GM13976 (cell line): Measurements from ENCODE around the gene THYN1.
A peak's percentile ranks its signal among the peaks of the same experiment; 100 is the strongest.

ENCODE experiments used
- DNase-seq: peaks from one replicate; pipeline ENCODE4 v3.0.0; 2012; ENCODE audit warnings: low spot score
- CTCF ChIP-seq: IDR thresholded peaks from 2 replicates; pipeline ENCODE4 v1.5.1; 2012; ENCODE audit warnings: borderline replicate concordance, mild to moderate bottlenecking; ENCODE audit not compliant: insufficient read depth; ENCODE audit errors: extremely low read depth, missing control alignments, control extremely low read depth
- in situ Hi-C: fragments of 300-500 bp; cut with MboI; formaldehyde crosslinking; loops from one replicate; pipeline ENCODE4 v1.12.0; 2022; ENCODE audit warnings: low sequenced_read_pairs, mixed read lengths, inconsistent platforms; ENCODE audit not compliant: unreplicated experiment

THYN1 gene

GRCh38 chr11:134248910-134249480, 4.2 kb downstream of the THYN1 start:
- in situ Hi-C loops: no loop called here
- no peak for DNase-seq
- TF ChIP-seq CTCF: no peak

- DNase-seq: no peak
- TF ChIP-seq CTCF: no peak
- in situ Hi-C loops: no loop called here
Measured at GRCh38 chr11:134246678-134247077, 6.5 kb downstream of the THYN1 start.

- DNase-seq: no peak
- in situ Hi-C loops: no loop called here
- TF ChIP-seq CTCF: no peak
Measured at GRCh38 chr11:134246100-134246499, 7.1 kb downstream of the THYN1 start.

GRCh38 chr11:134245434-134245833, 7.7 kb downstream of the THYN1 start:
- DNase-seq: no peak
- in situ Hi-C loops: no loop called here
- no peak for TF ChIP-seq CTCF

DNA sequence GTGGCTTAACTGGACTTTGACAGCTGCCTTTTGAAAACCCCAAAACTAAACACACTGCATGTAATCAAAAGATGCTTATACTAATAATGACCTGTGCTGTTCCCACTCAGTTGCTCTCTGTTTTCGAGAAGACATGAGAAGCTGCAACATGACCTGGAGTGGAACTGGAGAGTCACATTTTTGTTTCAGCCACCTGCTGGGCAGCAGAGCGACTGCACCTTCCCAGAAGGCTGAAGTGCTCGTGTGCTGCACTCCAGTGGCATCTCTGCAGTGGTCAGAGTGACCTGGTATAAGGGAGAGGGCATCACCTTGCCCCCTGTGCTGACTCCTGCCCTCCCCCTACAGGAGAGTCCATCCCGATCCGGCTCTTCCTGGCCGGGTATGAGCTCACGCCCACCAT, 8.6 kb downstream of the THYN1 start:
- in situ Hi-C loops: no loop called here
- peak; percentile 40 for TF ChIP-seq CTCF
- peak; percentile 63 for DNase-seq

GRCh38 chr11:134243913-134244312, 9.2 kb downstream of the THYN1 start:
- no peak for DNase-seq
- no peak for TF ChIP-seq CTCF
- in situ Hi-C loops: no loop called here

GRCh38 chr11:134242376-134242775, 10.8 kb downstream of the THYN1 start:
- in situ Hi-C loops: no loop called here
- TF ChIP-seq CTCF: no peak
- no peak for DNase-seq
